ENCODE measurements around the gene DPYSL4.

Gene DPYSL4

DNA sequence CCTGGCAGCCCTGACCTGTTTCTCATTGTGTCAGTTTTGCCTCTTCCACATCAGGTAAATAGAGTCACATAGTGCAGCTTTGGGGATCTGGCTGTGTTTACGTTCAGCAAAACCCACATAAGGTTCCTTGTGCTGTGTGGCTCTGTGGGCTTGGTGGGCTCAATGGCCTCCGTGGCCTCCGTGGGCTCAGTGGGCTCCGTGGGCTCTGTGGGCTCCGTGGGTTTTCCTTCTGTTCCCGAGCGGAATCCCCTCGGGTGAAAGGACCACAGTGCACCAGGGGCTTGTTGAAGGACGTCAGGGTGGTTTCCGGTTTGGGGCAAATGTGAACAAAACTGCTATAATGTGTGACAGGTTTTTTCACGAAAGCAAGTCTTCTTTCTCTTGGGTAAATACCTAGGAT, 12.5 kb upstream of the DPYSL4 start:
- no peak for DNase-seq (ENCODE audit: low read depth, low spot score)
- no peak overlapping the region for H3K27ac ChIP-seq

DNA sequence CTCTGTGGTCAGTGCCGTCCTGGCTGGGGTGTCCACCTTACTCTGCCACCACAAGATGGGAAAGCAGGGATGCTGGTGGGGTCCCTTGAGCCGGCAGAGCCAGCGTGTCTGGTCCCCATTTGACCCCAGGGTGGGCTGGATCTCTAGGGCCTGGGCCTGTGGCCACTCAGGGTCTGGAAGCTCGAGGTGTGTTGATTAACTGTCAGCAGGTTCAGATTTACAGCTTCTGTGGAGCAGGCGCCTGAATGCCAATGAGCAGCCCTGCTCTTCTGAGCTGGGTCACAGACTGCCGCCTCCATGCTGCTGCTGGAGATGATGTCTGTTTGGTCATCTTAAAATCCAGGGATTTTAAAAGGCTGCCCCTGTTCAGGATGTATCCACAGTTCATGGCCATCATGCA, 11.3 kb upstream of the DPYSL4 start:
- no peak overlapping the region for H3K27ac ChIP-seq
- no peak for DNase-seq (ENCODE audit: low read depth, low spot score)

DNA sequence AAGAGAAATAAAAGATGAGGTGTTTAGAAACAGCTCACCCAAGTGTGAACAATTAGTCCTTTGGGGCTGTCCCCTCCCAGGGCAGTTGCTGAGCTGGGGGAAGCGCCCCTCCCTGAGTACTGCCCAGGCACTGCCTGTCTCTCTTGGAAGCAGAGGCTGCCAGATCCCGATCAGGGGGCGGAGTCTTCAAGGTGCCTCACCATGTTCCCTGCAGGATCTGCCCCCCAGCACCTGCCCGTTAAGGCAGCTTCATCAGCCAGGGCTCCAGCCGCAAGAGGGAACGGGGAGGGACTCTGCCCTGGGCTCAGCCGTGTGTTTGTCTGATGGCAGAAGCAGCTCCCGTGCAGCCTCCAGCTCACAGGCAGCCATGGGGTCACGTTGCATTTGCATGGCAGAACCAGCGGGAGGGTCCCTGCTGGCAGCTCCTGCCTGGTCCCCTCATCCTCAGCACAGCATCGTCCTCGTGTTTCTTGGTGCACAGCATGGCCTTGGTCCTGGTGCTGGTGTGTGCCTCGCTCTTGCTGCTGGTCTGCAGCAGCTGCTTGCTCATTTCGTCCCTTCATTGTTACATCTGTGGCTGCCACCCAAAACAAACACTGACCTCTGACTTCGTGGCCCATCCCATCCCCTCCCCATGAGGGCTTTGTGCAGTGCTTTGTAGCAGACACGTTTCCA, 10.7 kb upstream of the DPYSL4 start:
- no peak overlapping the region for H3K27ac ChIP-seq
- DNase-seq (ENCODE audit: low read depth, low spot score) = no peak

DNA sequence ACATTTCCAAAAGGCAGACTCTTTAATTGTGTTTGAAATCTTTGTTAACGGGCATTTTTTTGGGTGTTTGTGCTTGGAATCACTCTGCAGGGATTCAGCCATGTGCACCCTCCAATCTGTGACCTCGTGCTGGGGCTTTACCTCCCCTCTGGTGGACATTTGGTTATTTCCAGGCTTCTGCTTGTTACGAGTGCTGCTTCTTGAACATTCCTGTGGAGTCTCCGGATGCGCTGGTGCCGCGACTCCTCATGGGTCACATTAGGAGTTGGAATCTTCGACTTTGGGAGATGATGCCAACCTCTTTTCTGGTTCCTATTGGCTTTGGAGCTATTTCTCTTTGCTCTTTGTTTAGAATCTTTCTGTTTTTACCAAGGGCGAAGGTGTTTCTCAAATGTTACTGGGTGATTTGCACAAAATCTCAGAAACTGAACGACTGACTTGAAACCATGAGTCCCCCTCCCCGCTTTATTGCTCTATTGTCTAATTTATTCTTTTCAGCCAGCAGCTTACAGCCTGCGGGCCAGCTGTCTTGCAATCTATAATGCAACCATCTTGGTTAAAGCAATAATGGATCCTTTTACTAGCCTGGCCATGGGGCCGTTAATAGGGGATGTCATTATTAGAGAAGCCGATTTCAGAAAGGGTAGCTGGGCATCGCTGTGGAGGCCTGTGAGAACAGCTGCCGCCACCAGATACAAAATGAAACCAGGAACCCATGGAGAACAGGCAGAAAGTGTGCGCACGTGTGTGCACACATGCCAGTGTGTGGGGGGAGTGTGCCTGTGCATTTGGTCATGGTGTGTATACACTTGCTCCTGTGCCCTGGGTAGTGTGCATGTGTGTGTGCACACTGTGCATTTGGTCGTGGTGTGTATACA, 9.9 kb upstream of the DPYSL4 start:
- no peak for DNase-seq (ENCODE audit: low read depth, low spot score)
- H3K27ac ChIP-seq = no peak overlapping the region

DNA sequence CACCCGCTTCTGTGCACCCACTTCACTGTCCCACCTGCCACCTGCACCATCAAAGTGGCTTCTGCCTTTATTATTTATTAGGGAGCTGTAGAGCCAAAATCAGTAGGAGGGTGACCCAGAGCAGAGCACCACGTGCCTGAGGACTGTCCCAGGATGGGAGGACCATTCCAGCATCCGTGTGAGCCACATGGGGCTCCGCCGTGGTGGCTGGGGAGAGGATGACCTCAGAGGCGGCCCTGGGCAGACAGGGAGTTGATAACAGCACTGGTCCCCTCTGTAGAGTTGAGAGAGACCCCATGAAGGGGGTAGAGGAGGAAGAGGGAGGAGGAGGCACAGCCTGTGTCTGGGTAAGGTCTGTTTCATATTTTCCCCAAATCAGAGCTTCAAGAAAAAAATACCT, 8.7 kb upstream of the DPYSL4 start:
- no peak overlapping the region for H3K27ac ChIP-seq
- no peak for DNase-seq (ENCODE audit: low read depth, low spot score)

DNA sequence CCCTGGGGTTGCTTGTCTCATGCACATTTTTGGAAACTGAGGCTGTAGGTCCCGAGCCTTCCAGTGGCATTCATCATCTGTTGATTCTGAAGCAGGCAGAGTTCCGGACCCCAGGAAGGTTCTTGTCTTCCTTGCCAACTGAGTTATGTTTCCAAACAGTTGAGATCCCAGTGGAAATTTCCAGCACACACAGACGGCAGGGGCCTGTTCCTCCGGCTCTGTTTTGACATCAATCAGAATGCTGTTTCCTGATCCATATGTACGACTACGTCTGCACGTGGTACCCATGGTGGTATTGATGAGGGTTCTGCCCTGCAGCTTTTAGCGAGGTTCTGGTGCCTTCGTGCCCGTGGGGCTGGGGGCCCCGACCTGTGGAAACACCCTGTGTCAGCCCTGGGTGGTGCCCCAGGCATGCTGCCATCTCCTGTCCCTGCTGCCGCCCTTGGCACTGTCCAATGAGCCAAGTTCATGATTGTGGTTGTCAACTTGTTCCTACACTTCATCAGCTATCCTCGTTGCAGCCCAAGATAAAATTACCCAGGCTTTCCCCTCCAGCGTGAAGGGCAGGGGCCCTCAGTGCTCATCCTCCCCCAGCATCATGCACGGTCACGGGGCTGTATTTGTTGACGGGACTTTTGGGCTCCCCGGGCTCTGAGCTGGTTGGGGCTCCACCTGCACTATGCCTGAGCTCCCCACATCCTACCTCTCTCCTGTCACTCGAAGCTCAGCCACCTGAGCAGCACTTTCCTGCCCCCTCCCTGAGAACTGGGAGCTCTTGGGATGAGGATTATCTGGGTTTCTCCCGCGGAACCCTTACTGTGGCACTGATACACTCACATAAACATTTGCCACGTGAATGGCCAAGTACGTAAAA, 7.8 kb upstream of the DPYSL4 start:
- H3K27ac ChIP-seq = no peak overlapping the region
- DNase-seq (ENCODE audit: low read depth, low spot score) = no peak

DNA sequence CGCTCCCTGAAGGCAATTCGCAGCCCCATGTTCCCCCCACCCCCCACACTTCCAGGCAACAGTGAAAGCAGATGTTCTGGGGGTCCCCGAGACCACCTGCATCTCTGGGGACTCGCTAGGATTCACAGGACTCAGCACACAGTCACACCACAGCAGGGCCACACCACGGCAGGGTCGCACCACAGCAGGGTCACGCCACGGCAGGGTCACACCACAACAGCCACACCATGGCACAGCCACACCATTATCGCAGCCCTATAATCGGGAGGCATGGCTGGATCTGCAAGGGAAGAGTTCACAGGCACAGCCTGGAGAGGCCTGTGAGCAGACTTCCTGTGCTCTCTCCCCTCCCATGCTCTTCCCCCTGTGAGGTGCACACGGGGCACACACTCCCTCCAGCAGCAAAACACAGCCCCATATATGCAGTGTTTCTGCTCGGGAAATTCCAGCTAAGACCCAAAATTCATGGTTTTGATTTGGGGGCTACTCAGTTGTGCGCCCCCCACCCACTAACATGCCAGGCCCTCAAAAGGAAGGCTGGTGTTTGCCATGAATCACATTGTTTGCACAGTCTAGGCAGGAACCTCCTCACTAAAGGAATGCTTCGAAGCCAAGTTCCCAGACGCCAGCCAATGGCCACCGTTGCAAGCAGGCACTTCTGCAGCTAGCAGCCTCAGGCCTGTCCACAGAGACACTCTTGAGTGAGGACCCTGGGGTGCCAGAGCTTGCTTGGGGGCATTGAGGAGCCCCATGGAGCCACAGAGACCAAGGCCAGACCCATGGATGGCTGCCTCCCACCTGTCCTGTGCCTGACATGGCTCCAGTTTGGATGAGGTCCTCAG, 7.0 kb upstream of the DPYSL4 start:
- DNase-seq (ENCODE audit: low read depth, low spot score) = no peak
- no peak overlapping the region for H3K27ac ChIP-seq

DNA sequence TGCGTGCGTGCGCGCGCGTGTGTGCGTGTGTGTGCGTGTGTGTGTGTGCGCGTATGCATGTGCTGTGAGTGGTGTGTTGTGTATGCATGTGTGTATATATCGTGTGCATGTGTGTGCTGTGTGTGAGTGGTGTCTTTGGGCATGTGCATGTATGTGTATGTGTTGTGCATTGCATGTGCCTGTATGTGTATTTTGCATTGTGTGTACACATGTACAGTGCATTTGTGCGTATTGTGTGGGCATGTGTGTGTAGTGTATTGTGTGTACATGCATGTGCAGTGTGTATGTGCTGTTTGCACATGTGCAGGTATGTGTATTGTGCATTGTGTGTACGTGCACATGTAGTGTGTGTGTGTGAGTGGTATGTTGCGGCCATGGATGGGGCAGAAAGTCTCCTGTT, 6.0 kb upstream of the DPYSL4 start:
- H3K27ac ChIP-seq = no peak overlapping the region

DNA sequence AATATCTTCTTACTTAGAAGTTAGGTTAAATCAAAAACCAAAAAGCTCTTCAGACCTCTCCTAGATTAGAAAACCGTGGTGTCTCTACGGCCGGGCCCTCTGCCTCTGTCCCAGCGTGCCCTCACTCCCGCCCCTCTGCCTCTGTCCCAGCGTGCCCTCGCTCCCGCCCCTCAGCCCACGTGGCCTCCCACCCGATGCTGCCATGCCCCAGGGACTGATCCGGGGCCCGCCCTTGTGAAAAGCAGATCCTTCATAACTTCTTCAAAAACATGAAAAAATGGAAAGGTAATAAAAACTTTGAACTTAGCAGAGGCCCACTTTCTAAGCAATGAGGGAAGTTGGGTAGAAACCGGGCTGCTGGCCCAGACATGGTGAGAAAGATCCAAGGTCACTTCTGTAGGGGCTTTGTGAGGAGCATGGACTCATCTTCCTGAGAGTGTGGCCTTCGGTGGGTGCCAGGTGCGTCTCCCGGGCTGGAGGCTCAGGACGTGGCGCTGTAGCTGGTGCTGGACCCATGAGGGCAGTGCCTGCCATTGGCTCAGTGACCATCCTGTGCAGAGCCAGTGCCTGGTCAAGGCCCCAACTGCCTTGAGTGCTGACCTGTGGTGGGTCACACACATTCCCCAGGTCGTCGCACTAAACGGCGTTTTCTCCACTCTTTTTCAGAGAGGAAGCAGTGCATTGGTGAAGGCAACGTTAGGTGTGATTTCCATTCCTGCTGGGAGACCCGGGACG, 4.9 kb upstream of the DPYSL4 start:
- no peak for DNase-seq (ENCODE audit: low read depth, low spot score)
- H3K27ac ChIP-seq = no peak overlapping the region

More for the DNA sequence above, 6.0 kb upstream of the DPYSL4 start:
- DNase-seq (ENCODE audit: low read depth, low spot score) = no peak

DNA sequence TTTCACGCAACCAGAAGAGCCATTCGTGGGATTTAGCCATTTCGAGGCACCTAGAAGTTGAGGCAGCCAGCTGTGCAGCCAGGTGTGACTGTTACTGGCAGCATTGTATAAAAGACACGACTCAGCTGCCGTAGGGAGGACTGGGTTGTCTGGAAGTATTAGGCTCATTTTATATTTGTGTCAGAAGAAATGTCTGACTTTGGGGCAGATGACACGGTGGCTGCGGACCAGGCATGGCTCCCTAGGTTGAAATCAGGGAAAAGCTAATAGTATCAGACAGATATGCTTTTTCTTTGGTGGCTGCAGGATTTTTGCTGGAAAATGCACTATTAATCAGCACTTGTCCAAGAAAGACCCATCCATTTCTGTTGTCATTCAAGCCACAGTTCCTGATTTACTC, 4.2 kb upstream of the DPYSL4 start:
- H3K27ac ChIP-seq = no peak overlapping the region
- no peak for DNase-seq (ENCODE audit: low read depth, low spot score)

DNA sequence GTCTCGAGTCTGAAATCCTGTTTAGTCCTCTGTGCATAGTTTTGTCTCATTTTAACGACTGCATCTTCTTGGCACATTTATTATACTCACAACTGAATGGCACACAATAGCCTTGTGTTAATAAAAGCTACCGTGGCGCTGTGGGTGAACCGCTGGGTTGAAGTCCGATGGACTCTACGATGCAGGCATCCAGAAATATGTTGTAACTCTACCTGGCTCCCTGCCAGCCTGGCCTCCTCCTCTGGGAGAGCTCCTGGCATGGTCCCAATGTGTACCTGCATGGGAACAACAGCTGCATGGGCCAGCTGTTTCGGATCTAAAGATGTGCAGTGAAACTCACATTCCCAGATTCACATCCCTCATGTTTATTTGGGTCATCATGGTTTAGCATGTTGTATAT, 3.7 kb upstream of the DPYSL4 start:
- no peak overlapping the region for H3K27ac ChIP-seq
- DNase-seq (ENCODE audit: low read depth, low spot score) = no peak

DNA sequence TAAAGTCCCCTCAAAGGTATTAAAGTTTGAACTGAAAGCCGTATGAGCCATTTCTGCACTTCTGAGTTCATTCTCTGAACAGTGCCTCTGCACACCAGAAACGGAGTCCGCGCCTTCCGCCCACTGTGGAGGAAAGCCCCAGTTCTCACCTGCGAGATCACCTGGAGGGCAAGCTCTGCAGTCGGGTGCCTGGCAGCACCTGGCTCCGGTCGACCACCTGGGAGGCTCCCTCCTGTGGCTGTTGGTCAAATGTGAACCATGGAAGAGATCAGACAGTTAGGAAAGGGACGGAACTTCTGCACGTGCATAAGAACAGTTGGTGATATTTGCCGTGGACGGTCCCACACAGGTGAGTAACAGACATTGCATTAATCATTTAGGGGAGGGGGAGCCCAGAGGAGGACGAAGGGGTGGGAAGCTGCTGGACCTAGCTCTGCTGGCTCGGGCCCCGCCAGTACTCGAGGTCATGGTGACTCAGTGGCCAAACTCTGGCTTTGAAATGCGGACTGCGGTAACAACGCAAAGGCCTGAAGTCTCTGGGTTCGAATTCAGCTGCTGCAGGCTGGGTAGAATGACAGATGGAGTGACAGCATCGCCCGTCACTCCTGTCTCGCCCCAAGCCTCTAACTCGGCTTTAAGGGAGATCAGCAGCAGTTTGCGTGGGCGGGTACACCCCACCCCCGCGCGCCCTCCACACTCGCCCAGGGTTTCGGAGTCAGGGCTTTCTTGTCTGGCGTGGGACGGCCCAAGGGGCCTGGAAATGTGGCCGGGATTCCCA, 1.7 kb upstream of the DPYSL4 start:
- DNase-seq (ENCODE audit: low read depth, low spot score) = no peak
- H3K27ac ChIP-seq = no peak overlapping the region

DNA sequence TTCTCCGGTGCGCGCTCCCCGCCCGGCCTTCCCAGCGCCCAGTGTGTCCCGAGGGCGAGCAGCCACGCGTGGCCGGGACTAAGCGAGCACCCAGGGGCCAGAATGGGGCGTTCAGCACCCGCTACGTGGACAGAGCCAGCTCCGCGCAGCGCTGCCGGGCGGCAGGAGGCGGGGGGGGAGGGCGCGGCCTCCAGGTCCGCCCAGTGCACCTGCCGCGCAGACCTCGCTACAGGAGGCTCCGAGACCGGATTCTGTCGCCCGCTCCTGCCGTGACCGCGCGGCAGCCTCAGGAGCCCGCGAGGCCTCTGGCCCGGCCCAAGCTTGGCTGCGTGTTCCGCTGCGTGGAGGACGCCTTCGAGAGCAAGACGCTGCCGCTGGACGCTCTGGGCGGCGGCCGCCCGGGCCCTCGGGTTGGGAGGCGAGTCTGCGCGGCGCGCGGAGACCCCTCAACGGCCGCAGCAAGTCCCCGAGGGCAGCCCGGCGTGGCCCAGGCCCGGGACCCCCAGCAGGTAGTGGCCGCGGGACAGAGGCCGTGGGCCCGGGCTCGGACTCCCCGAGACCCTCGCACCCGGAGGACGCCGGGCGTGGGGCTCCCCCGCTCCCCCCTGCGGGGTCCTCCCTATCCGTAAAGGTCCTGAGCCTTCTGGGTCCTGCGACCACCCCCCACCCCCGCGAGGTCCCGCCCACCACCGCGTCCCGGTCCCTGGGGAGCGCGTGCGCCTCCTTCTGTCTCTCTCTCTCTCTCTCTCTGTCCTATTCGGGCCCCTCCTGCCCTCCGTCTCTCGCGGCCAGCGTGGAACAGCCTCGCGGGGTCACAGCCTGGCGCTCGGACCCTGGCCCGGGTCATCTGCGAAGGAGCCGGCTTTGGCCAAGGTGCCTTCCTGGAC, 904 bp upstream of the DPYSL4 start:
- H3K27ac ChIP-seq = no peak overlapping the region
- no peak for DNase-seq (ENCODE audit: low read depth, low spot score)

DNA sequence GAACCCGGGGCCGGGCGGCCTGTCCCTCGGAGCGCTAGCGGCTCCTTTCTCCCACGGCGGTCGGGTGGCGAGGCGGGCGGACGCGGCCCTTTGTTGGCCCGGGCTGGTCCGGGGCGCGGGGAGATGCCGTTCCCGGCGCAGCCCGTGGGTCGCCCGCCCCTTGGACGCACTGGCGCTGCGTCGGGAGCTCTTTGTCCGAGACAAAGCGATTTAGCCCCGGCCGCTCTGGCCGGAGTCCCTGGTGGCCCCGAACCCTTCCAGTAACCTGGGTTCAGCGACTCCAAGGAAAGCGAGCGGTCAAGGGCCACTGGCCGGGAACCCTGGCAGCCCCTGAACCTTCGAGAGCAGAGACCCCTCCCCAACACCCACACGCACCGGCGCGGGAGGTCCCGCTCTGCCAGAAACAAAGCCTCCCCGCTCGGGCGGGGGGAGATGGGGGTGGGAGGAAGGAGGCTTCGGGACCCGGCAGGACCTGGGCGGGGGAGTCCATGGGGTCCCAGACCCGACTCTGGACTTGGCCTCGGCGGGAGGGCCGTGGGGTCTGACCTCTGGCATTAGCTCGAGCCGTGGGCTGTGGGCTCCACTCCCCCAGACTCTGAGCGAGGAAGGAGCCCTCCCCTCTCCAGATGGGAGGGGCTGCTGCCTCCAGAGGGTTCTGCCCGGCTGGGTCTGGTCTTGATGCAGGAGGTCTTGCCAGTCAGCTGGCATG, 836 bp downstream of the DPYSL4 start:
- H3K27ac ChIP-seq = no peak overlapping the region
- DNase-seq (ENCODE audit: low read depth, low spot score) = no peak

DNA sequence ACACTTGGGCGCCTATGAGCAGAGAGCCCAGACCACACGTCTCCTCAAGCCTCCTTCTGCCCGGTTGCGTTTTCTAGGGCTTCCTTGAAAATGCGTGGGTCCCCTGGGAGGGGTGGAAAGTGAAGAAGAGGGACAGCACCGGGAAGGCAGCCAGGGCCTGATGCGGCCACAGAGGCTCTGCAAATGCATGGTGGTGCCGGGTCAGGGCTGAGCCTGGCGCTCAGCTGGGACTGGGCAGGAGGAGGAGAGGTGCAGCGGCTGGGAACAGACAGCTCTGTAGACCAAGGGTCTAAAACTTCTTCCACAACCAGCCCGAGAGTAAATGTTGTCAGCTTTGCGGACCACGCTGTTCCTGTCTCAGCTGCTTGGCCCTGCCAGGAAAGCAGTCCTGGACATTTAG, 1.6 kb downstream of the DPYSL4 start:
- DNase-seq (ENCODE audit: low read depth, low spot score) = no peak
- H3K27ac ChIP-seq = no peak overlapping the region

DNA sequence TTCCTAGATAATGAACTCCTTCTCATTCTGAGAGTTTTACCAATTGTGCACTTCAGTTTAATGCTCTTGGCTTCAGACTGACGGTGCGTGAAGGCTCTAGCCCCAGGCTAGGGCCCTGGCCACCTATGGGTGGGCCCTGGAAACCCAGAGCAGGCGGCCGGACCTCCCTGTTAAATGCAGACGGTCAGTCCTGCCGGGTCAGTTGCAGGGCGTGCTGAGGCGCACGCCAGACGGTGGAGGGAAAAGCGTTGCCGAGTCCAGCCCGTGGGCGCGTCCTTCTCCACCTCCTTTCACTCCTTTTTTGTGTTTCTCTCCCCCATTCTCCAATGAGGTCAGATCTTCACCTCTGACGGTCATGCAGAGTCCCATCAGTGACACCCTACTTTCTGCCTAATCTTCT, 2.3 kb downstream of the DPYSL4 start:
- H3K27ac ChIP-seq = no peak overlapping the region
- no peak for DNase-seq (ENCODE audit: low read depth, low spot score)

DNA sequence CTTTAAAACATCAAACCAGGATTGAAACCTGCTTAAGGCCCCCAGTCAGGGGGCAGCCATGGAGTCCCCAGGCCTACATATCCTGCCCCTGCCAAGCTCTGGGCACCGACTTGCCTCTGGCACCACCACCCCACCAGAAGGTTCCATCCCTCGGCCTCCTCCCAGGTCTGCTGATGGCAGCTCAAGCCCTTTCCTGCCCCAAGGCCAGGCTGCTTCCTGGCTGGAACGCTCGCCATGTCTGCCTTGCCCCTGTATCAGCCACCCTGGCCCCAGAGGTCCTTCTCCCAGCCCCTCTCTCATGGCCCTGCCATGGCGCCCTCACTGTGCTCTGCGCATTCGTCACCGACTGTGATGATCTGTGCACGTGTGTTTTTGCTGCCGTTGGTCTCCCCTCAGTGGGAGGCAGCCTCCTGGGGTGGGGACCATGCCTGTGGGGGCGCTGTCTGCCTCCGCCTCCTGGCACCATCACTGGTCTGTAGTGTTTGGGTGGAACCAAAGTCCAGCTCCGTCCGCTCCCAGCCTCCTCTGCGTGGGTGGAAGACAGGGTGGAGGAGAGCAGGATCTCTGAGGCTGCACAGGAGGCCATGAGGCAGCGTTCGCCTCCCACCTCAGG, 3.2 kb downstream of the DPYSL4 start:
- H3K27ac ChIP-seq = no peak overlapping the region

More for the DNA sequence above, 3.2 kb downstream of the DPYSL4 start:
- DNase-seq (ENCODE audit: low read depth, low spot score) = no peak

Data from epithelial cell of prostate (primary cell).